Testis (tissue), 3 donors: ENCODE measurements around the gene FXYD4. TPM values are rescaled to one million over a fixed set of nuclear protein-coding genes. Genes with fewer than 3 reads are reported as not detected.

ENCODE experiments used
- DNase-seq: peaks from one replicate; pipeline ENCODE4 v3.0.0-alpha.2; 2019
- H3K27ac ChIP-seq, 2 donors: fragments of 200-600 bp; sonication (generic); one replicate each; pipeline ENCODE4 v1.5.1; 2019
- H3K27me3 ChIP-seq: fragments of 200-600 bp; sonication (generic); one replicate; pipeline ENCODE4 v1.5.1; 2019
- H3K36me3 ChIP-seq: fragments of 200-600 bp; sonication (generic); one replicate; pipeline ENCODE4 v1.5.1; 2017; ENCODE audit warnings: low read depth; ENCODE audit errors: missing control alignments
- H3K4me1 ChIP-seq: fragments of 200-600 bp; sonication (generic); one replicate; pipeline ENCODE4 v1.5.1; 2019
- H3K4me3 ChIP-seq, 2 donors: fragments of 200-600 bp; sonication (generic); one replicate each; pipeline ENCODE4 v1.5.1; 2017 to 2019
- H3K9me3 ChIP-seq: fragments of 200-600 bp; sonication (generic); one replicate; pipeline ENCODE4 v1.5.1; 2017
- CTCF ChIP-seq, 3 experiments: fragments of 450-650 bp in 2 of 3; fragments of 200-600 bp in 1 of 3; sonication (generic) in 1 of 3; IDR thresholded peaks; one replicate each; pipeline ENCODE4 v1.5.1; 2016 to 2019; ENCODE audit warnings: antibody characterized with exemption in 3 of 3, mild to moderate bottlenecking in 2 of 3, moderate library complexity in 1 of 3
- POLR2A ChIP-seq: fragments of 450-650 bp; IDR thresholded peaks from one replicate; pipeline ENCODE4 v1.6.1; 2017; ENCODE audit warnings: antibody characterized with exemption, mild to moderate bottlenecking, moderate library complexity
- WGBS, 2 donors: methylation state at CpG; one replicate each; pipeline ENCODE4 v1.1.5; 2018; 5-methylcytosine and 5-hydroxymethylcytosine counted together
- intact Hi-C: fragments of 100-400 bp; cut with DNase I; formaldehyde crosslinking; loops from one replicate; pipeline ENCODE4 v1.15.1; 2023; ENCODE audit warnings: low total_unique reads
- polyA plus RNA-seq: library from polyadenylated mRNA; stranded (reverse); fragments of 350-450 nt; fragmentation: Illumina TruSeq; extraction: RNeasy Lipid Tissue Mini Kit (QIAGEN cat#74804); gene quantifications from one replicate; pipeline ENCODE4 v1.2.3, GENCODE V29; 2014; ENCODE audit warnings: low read depth, low replicate concordance; ENCODE audit not compliant: insufficient read depth
- total RNA-seq, 2 donors: library from RNA; depleted of rRNA; stranded (reverse); fragments of >200 nt; gene quantifications; one replicate each; pipeline ENCODE4 v1.2.3, GENCODE V29; 2016

Gene FXYD4
- total and polyA plus RNA-seq, 3 donors from 2014 or later: 1.4 to 2.6 (median 1.5) TPM

GRCh38 chr10:43411536-43411935, 40.1 kb downstream of the FXYD4 start:
- Histone ChIP-seq H3K27ac (no peak overlapping the region), H3K27me3 (no peaks in the 10 kb centered on the region), H3K9me3 (no peaks in the 10 kb centered on the region), H3K36me3 (no peaks in the 10 kb centered on the region), H3K4me3 (no peak overlapping the region), H3K4me1 (no peaks in the 10 kb centered on the region)
- DNase-seq: no peak
- WGBS, 2 donors: 72 to 77% methylated on average over 2 of the region's 2 CpGs
- TF ChIP-seq POLR2A: no peak
- TF ChIP-seq CTCF (IDR thresholded peaks at IDR 0.05): no peak
- intact Hi-C loops: no loop called here

GRCh38 chr10:43415544-43415943, 44.1 kb downstream of the FXYD4 start:
- H3K36me3 ChIP-seq: no peaks in the 10 kb centered on the region
- H3K4me1 ChIP-seq: peaks cover 5% of the 10 kb centered on the region
- no peak overlapping the region for H3K4me3 ChIP-seq
- no peaks in the 10 kb centered on the region for H3K9me3 ChIP-seq
- no peak for DNase-seq
- no peaks in the 10 kb centered on the region for H3K27me3 ChIP-seq
- 87 to 88% methylated on average over 10 of the region's 10 CpGs for WGBS, 2 donors
- intact Hi-C loops: no loop called here
- H3K27ac ChIP-seq: no peak overlapping the region
- no peak for TF ChIP-seq CTCF (IDR thresholded peaks at IDR 0.05)
- no peak for TF ChIP-seq POLR2A

- intact Hi-C loops: no loop called here
- H3K9me3 ChIP-seq: no peaks in the 10 kb centered on the region
- H3K27ac ChIP-seq: no peak overlapping the region
- TF ChIP-seq POLR2A: no peak
- H3K27me3 ChIP-seq: no peaks in the 10 kb centered on the region
- 65 to 73% methylated on average over 14 of the region's 14 CpGs for WGBS, 2 donors
- H3K4me3 ChIP-seq: no peak overlapping the region
- no peaks in the 10 kb centered on the region for H3K36me3 ChIP-seq
- H3K4me1 ChIP-seq: peaks cover 13% of the 10 kb centered on the region
- DNase-seq: no peak
Measured at GRCh38 chr10:43417950-43418768, 46.7 kb downstream of the FXYD4 start.

GRCh38 chr10:43419997-43420368, 48.5 kb downstream of the FXYD4 start:
- no peak for DNase-seq
- Histone ChIP-seq H3K36me3 (no peaks in the 10 kb centered on the region), H3K9me3 (no peaks in the 10 kb centered on the region), H3K4me3 (peak overlapping the region; percentile 66 to 72), H3K4me1 (peaks cover 17% of the 10 kb centered on the region), H3K27me3 (no peaks in the 10 kb centered on the region), H3K27ac (peak overlapping the region; percentile 91 to 94)
- intact Hi-C loops: no loop called here
- TF ChIP-seq CTCF (IDR thresholded peaks at IDR 0.05): no peak
- TF ChIP-seq POLR2A: no peak
- WGBS, 2 donors: 35 to 50% methylated on average over 18 of the region's 18 CpGs

GRCh38 chr10:43420369-43421200, 49.1 kb downstream of the FXYD4 start:
- TF ChIP-seq POLR2A: no peak
- no peak for TF ChIP-seq CTCF (IDR thresholded peaks at IDR 0.05)
- Histone ChIP-seq H3K36me3 (no peaks in the 10 kb centered on the region), H3K27ac (peak overlapping the region; percentile 91 to 94), H3K4me1 (peaks cover 17% of the 10 kb centered on the region), H3K9me3 (no peaks in the 10 kb centered on the region), H3K27me3 (no peaks in the 10 kb centered on the region), H3K4me3 (peak overlapping the region; percentile 66 to 72)
- WGBS, 2 donors: 1% methylated on average over 47 to 61 of the region's 63 CpGs
- intact Hi-C loops: no loop called here
- DNase-seq: peak; percentile 88
